Midbrain (tissue), 1 donor: ENCODE measurements around the gene GRIN2C.
"Not testable (repeated sequence)": the region's sequence is repeated elsewhere in the genome, so short reads cannot be mapped to it uniquely, and the experiment has no call there.

Experiments used
- DNase-seq: peaks from one replicate; lab custom pipeline; 2025; lab: John Stamatoyannopoulos, UW

The GRIN2C gene

DNA sequence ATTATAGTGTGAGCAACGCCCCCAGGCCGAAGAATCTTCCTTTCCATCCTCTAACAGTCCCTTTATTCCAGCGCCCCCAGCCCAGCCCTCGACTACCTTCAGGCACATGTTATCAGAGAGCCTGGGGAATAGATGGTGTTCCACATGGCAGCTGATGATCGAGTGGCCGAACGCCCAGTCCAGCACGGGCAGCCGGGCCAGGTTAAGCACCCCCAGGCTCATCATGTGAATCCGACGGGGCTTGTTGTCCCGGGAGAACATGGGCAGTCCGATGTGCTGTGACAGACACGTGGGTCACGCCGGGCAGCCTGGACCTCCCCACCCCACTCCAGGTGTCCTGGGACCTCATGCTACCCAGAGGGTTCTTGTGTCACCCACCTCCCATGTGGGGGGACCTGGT is 19.6 kb upstream of the GRIN2C start:
- DNase-seq = no peak

DNA sequence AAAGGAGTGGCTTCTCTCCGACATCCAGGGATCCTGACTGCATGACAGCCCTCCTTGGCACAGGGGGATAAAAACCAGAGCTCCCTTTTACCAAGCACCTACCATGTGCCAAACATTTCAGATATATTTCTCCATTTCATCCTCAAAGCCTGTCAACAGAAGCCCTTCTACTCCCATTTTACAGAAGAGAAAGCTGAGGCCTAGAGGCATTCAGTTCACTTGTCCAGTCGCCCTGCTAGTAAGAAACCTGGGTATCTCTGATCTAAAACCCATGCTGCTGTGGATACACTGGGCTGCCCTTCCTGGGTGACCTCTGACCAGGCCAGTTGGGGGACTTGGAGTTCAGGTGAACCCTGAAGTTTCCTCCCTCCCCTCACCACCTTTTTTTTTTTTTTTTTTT is 19.0 kb upstream of the GRIN2C start:
- DNase-seq = no peak

DNA sequence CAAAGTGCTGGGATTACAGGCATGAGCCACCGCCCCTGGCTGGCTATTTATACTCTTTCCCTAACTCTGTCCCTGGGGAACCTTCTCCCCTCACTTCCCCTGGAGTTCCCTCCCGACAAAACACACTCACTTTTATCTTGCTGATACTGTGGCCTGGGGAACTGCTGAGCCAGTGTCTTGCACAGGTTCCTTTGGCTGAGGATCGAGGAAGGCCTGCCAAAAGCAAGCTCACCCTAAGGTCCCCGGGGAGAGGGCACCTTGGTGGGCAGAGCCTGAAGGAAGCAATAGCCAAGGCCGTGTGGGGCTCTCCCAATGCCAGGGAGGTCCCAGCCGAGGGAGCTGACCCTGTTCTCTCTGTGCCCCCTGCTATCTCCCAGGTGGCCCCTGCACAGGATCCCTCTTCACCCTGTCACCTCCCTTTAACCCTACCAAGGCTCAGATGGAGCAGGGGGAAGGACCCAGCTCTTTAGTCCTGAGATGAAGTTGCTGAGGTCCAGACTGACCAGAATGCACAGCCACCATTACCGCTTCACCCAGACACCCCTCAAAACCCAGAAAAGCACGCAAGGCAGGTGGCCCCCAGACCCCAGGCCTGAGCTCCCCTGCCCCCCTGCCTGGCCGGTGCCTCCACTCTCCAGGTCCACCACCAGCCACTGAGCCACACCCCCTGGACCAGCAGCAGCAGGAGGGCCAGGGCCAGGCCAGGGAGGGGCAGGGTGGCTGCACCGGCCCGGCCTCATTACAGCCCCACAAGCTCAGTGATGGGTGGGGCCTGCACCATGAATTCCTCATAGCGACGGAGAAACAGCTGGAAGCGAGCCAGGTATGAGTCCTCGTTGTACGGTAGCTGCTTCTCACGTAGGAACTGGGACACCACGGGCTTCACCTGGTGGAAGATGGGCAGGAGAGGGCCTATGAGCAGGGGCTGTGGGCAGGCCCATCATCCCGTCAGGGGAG is 18.2 kb upstream of the GRIN2C start:
- no peak for DNase-seq

DNA sequence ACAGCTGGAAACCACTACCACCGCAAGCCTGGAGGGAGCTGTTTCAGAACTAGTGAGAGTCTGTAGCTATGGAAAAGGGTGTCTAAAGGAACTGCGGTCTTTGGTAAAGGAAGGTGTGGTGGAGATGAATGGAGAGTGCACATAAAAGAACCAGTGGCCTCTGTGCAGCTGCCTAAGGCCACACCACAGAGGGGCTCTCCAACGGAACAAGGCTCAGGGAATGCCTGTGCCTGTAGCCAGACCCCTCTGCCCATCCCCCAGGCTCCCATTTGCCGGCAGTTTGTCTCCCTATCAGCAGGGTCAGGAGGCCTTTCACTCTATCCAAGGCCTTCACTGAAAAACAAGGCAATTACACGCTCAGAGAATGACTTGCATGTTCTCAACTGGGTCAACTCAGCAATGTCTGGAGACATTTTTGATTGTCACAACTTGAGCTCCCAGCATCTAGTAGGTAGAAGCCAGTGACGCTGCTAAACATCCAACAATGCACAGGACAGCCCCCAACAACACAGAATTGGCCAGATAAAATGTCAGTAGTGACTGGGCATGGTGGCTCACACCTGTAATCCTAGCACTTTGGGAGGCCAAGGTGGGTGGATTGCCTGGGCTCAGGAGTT is 16.4 kb upstream of the GRIN2C start:
- no peak for DNase-seq

DNA sequence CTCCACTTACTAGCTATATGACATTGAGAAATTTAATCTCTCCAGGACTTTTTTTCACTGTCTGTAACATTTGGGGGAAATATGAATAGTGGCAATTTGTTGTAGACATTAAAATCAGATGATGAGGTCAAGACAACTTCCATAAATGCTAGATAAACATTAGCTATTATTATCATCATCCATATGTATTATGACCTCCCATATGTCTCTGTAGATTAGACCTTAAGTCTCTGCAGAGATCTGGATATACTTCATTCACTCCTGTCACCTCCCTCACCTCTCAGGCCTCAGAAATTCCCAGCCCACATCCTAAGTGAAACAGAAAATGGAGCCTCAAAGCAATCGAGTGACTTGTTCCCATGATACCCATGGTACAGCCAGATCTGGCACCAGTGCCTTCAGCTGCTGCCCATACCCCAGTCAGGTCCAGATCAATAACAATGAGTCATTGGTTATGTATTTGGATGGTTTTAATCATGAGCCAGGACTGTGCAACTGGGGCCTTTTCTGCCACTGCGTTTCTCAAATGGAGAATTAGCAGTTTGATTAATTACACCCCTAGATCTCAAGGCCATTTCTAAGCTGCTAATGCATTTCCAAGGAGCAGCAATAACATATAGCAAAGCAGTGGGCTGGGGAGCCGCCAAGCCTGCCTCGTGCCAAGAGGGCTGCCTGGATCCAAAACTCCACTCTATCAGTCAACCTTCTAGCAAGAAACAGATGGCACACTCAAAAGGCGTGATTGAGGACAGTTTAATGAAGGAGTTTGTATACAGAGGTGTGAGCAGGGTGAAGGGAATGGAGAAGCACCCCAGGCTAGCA is 15.7 kb upstream of the GRIN2C start:
- DNase-seq = no peak

DNA sequence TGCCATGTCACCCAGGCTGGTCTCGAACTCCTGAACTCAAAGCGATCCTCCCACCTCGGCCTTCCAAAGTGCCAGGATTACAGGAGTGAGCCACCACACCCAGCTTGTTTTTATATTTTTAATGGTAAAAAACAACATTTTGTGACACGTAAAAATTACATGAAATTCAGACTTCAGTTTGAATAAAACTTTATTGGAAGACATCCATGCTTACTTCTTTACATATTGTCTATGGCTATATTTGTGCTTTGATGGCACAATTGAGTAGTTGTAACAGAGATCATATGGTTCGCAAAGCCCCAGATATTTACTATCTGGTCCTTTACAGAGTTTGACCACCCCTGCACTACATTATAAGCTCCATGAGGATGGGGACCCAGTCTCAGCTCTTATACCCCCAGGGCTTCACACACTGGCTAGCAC is 14.9 kb upstream of the GRIN2C start:
- no peak for DNase-seq

DNA sequence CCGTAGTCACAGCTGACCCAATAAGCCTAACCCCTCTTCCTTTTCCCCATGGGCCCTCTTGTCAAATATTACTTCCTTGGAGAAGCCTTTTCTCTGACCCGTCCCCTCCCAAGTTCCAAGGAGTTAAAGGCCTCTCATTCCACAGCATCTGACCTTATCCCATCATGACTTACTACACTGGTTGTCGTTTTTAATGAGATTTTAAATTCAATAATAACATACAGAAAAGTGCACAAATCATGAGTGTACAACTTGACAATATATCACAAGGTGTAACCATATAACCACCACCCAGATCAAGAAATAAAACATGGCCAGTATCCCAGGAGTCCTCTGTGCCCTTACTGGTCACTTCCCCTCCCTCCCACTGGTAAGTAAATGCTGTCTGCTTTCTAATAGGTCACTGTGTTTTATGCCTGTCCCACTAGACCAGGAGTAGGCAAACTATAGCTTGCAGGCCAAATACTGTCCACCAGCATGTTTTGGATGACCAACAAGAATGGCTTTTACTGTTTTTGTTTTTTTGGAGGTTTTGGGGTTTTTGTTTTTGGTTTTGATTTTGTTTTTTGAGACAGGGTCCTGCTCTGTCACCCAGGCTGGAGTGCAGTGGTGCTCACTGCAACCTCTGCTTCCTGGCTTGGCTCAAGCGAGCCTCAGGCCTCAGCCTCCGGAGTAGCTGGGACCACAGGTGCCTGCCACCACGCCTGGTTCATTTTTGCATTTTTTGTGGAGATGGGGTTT is 14.4 kb upstream of the GRIN2C start:
- no peak for DNase-seq

DNA sequence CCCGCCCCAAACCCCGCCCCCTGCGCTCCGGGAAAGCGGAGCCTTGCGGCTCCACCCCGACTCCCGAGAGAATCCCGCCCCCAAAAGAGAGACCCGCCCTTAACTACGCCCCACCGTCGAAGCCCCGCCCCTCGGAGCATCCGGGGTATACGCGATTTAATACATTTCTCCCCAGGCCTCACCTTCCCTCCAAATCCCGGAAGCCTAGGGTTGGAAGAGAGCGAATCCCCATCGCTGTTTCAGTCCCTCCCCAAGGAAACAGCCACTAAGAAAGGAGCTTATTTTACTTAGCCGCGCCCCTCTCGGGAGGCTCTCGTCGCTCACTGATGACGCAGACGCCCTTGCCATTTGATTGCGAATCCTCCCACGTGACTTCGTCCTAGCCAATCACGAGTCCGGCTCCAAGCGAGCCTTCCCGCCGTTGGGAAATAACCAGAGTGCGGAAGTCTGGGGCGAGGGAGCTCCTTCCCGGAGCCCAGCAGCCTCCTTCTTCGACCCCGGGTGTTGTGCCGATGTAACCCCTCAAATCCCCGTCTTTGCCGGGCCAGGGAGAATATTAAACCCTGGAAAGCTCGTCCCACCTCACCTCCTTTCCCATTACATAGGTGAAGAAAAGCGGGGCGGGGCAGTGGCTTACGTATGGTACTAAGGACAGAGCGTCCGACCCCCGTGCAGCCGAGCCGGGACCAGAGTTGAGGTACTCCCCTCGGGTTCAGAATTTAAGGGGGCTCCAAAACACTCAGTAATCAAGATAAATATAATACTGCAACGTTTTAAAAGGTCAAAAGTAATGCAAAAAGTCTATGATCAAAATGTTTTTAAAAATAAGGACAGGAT is 13.6 kb upstream of the GRIN2C start:
- peak; percentile 100 for DNase-seq

DNA sequence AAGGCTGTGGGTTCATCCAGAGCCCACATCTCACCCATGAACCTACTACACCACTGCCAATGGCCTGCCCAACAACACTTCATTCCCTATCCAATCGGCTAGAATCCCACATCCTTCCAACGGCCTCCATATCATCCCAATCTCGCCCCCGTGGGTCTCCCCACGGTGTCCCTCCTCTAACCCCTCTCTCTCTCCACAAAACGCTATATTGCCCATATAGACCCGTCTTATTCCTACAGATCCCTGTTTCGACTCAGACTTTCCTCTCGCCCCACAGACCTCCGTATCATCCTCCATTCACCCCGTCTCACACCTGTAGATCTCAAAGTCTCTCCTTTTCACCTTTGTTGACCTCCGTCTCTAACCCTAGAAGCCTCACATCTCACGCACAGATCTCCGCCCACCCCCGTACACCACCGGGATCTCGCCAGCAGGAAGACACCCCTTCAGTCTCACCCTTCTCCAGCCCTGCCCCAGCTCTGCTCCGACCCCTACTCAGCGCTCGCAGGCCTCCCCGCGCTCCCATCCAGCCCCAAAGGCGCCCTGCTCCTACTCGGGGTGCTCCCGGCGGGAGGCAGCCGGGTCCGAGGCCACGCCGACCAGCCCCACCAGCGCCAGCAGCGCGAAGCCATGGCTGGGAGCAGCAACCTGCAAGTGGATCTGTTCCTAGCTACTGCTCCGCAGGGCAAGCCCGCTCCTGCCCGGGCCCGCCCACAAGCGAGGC is 12.8 kb upstream of the GRIN2C start, which contains the start of gene FDXR:
FDXR (minus strand) TSS at position 682 of the 724 bp plus-strand sequence; CDS start at position 632, 50 bp downstream.
- no peak for DNase-seq

DNA sequence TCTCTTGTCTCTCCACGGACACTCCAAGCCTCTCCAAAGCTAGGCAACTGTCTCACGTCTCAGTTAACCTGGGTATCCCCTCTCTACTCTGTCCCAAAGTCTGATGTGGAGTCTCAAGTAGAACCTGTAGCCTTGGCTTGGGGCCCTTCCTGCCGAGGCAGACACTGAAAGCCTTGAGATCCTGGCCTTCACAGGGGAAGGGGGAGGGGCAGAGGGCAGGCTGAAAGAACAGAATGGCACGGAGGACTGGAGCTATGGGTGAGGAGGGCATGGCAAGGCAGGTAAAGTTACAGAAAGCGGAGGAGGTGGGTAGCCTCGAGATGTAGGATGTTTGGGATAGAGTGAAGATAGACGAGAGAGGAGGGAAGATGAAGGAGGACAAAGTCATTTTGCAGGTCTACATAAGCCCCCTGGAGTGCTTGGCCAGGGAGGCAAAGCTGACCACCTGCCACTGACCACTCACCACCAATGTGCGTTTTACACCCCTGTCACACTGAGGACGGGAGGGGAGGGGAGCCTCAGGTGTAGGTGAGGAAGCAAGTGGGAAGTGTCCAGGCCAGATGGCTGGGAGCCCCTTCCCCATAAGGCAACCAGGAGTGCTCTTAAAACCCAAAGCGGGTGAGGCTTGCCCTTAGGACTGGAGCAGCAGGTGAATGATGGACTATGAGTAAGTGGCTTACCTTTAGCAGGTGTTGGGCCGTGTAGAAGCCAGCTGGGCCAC is 11.8 kb upstream of the GRIN2C start:
- DNase-seq = no peak

DNA sequence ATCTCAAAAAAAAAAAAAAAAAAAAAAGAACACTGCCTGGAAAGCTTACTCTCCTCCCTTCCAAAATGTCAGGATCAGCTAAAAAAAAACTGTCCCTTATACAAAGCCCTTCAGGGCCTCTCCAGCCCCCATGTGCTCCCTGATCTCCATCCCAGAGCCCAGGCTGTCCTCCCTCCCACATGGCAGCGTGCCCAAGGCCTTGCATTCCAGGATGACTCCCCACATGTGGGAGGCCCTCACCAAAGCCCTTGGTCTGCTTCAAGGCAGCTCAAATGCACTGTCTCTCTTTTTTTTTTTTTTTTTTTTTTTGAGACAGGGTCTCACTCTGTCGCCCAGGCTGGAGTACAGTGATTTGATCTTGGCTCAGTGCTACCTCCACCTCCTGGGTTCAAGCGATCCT is 10.8 kb upstream of the GRIN2C start:
- DNase-seq = no peak

DNA sequence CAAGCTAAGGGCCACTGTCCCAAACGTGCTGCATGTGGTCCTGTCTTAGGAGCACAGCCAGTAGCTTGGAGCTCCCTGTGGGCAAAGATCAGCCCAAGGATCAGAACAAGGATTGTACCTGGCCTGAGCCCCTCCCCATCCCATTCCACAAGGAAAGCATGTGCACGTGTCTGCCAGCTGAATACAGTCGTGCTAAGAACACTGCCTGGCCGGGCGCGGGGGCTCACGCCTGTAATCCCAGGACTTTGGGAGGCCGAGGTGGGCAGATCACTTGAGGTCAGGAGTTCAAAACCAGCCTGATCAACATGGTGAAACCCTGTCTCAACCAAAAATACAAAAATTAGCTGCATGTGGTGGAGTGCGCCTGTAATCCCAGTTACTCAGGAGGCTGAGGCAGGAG is 10.3 kb upstream of the GRIN2C start:
- not testable (repeated sequence) for DNase-seq

DNA sequence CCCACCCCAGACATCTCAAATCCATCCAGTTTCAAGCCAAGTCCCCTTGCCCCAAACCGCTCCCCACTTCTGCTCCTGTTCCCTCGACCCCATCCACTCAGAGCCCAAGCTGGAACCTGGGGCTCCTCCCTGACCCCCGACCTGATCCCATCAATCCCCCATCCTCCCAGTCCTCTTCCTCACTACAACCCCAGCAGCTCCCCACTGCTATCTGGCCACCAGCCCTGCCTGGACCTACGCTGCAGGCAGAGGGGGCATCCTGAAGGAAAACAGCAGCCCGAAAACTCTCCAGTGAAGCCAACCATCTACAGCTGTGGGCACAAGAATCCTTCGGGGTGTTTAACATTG is 9.2 kb upstream of the GRIN2C start:
- DNase-seq = no peak

DNA sequence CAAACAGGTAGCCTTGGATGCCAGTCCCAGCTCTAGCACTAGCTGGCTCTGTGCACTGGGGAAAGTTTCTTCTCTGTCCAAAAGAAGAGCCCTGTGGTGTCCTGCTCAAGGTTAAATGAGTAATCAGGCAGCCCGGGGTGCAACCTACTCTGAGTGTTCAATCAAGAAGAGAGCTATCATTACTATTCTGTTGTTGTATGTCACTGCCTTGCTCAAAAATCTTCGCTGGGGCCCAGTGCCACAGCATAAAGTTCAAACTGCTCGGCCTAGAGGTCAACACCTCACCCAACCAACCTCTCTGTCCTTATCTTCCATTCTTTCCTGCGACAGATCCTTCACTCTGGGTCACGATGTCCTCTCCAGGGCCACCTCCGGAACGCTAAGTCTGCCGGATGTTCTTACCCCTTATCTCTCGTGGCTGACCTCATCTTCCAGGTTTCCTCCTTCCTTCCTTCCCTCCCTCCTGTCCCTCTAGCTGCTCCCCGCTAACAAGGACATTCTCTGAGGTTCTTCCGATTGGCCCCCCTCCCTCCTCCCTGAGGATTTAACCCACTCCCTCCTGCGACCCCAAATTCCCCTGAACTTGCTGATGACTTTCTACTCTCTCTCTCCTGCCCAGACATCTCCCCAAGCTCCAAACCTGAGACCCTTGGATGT is 8.7 kb upstream of the GRIN2C start:
- no peak for DNase-seq

DNA sequence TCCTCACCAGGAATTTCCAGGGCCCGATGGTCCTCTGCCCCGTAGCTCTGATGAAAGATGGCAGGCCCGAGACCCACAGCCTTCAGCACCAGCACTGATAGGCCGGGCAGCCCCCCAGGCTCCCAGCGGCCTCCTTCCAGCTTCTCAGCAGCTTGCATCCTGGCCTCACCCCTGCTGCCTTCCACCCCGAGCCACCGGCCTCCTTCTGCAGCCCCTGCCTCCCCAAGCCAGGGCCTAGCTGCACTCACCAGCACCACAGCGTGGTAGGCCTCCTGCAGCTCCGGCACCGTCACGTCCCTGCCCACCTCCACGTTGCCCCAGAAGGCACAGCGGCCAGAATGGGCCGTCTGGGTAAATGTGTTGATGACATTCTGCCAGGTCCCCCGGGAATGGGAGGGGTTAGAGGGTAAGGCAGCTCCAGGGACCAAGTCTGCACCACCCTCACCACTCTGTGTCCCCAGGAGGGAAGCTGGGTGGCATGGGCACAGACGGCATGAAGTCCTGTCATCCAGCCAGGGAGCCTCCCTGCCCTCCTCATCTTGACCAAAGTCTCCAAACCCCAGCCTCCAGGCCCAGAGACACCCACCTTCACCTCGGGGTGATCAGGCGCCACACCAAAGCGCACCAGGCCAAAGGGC is 6.6 kb upstream of the GRIN2C start:
- DNase-seq = no peak

DNA sequence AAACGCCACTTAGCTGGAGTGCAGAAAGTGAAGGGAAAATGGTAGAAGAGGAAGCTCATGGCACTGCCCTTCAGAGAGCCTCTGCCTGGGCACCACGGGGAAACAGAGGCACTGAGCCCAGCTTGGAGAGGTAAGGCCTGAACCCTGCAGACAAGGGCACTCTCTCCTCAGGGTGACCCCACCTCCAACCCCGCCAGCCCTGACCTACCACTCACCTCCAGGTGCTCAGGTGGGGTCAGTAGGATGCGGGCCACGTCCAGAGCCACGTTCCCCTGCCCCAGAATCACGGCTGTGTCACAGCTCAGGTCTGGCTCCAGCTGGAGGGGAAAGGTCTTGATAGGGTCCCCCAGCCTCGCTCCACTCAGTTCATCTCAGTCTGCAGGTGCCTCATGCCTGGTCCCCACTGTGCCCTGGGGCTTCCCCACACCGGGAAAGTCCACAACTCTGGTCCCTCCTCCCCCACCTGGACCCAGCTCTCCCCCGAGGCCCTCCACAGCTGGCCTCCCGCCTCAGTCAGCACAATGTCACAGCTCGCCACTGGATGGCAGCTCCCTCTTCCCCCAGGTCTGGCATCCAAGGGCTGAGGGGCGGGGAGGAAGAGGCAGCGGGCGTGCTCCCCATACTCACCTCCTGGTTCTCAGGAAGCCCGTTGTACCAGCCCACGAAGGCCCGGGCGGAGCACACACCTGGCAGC is 6.0 kb upstream of the GRIN2C start:
- no peak for DNase-seq

DNA sequence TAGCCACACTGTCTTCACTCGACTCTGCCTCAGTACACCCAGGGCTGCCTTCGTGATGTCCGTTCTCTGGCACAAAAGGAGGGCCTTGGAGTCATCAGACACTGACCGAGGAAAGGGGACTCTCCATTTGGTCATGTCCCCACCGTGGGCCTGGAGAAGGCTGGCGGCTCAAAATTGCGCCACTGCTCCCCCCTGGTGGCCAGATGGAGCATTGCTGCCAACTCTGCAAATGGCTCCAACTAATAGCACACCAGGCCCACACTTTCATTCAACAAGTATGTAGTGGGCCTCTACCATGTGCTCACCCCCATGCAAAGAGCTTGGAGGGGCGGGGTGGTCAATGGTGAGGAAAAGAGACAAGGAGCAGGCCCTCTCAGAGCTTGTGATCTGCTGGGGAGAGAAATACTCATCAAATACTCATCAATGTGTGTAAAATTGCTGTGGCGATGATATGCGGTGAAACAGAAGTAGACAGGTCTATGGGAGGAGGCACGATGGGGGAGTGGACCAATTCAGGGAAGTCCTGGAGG is 5.2 kb upstream of the GRIN2C start:
- DNase-seq = peak; percentile 85
